K562 (cell line): ENCODE measurements around the gene ZKSCAN8. TPM values are rescaled to one million over a fixed set of nuclear protein-coding genes. Genes with fewer than 3 reads are reported as not detected.
"Not testable (repeated sequence)": the region's sequence is repeated elsewhere in the genome, so short reads cannot be mapped to it uniquely, and the experiment has no call there.

Experiments
- ATAC-seq: fragments of 200-7000 bp; cut with Tn5 transposase; 3 replicates; pipeline ENCODE4 v1.9.1; 2020; ENCODE audit warnings: moderate library complexity
- BruUV-seq: library from RNA; stranded (reverse); fragments of 400-500 nt; replicated peaks from 2 replicates; lab custom pipeline; 2021; lab: Mats Ljungman, UMichigan
- CTCF ChIA-PET: fragments of 300-600 bp; formaldehyde crosslinking; extraction: SDS; loops from one replicate; lab custom pipeline; 2021; ENCODE audit warnings: low intra/inter-chr PET ratio; lab: Yijun Ruan, JAX
- POLR2A ChIA-PET: fragments of 300-600, 350-650 bp; sonication (Branson Sonifier 250); formaldehyde crosslinking; extraction: SDS; loops from one replicate; lab custom pipeline; 2021; ENCODE audit warnings: antibody characterized with exemption, inconsistent platforms; lab: Yijun Ruan, JAX
- DNase-seq, 4 experiments: peaks; one replicate each; pipeline versions ENCODE4 v3.0.0 to v3.0.0-alpha.2; 2011 to 2018; ENCODE audit warnings: low spot score in 3 of 4, mixed read lengths in 3 of 4; ENCODE audit errors: extremely low read depth in 1 of 4
- FAIRE-seq: peaks from 2 replicates; lab custom pipeline; 2011; peaks lifted over from hg19 to GRCh38; lab: Jason Lieb, UNC
- H2AFZ ChIP-seq: 2 replicates; pipeline ENCODE4 v1.6.0; 2011; ENCODE audit warnings: low read depth, low read length, control low read depth, inconsistent platforms
- H3K27ac ChIP-seq: fragments of 200-600 bp; 3 replicates; pipeline ENCODE4 v1.8.0; 2011; ENCODE audit warnings: low read depth, mild to moderate bottlenecking, control low read depth, inconsistent platforms, low read length, moderate library complexity, mixed read lengths; ENCODE audit errors: extremely low read depth
- H3K27me3 ChIP-seq, 2 experiments: fragments of 300-600 bp in 1 of 2; 2 replicates in 1 of 2; 3 replicates in 1 of 2; pipeline versions ENCODE4 v1.6.0 to v1.8.0; 2011; ENCODE audit warnings: inconsistent platforms in 2 of 2, low read length in 2 of 2, mild to moderate bottlenecking in 1 of 2, mixed read lengths in 1 of 2, moderate library complexity in 1 of 2; ENCODE audit not compliant: control insufficient read depth in 2 of 2, insufficient read depth in 2 of 2
- H3K36me3 ChIP-seq: fragments of 300-600 bp; 3 replicates; pipeline ENCODE4 v1.8.0; 2011; ENCODE audit warnings: mild to moderate bottlenecking, low read length, inconsistent platforms; ENCODE audit not compliant: control insufficient read depth, insufficient read depth
- H3K4me1 ChIP-seq, 2 experiments: fragments of 200-600 bp in 1 of 2; replicated peaks in 1 of 2; 2 replicates in 1 of 2; 3 replicates in 1 of 2; pipeline versions ENCODE4 v1.5.1 to v1.8.0; 2011; ENCODE audit warnings: inconsistent platforms in 2 of 2, low read length in 2 of 2, mild to moderate bottlenecking in 1 of 2, mixed read lengths in 1 of 2, moderate library complexity in 1 of 2; ENCODE audit not compliant: control insufficient read depth in 2 of 2, insufficient read depth in 2 of 2
- H3K4me2 ChIP-seq: 2 replicates; pipeline ENCODE4 v1.6.1; 2011; ENCODE audit warnings: low read length, control low read depth, inconsistent platforms, mixed read lengths; ENCODE audit not compliant: insufficient read depth
- H3K4me3 ChIP-seq: fragments of 200-600 bp; sonication (generic), shearing (Covaris generic); 2 replicates; pipeline ENCODE4 v1.5.1; 2016; ENCODE audit warnings: control low read depth, inconsistent platforms
- H3K79me2 ChIP-seq: fragments of 200-600 bp; 3 replicates; pipeline ENCODE4 v1.8.0; 2011; ENCODE audit warnings: low read length, inconsistent platforms; ENCODE audit not compliant: control insufficient read depth, insufficient read depth
- H3K9ac ChIP-seq, 2 experiments: 2 replicates each; pipeline versions ENCODE4 v1.6.0 to v1.6.1; 2011; ENCODE audit warnings: low read depth in 2 of 2, low read length in 2 of 2, control low read depth in 1 of 2, inconsistent platforms in 1 of 2, mild to moderate bottlenecking in 1 of 2, mixed read lengths in 1 of 2; ENCODE audit not compliant: insufficient read depth in 1 of 2
- H3K9me1 ChIP-seq: one replicate; pipeline ENCODE4 v1.6.0; 2011; ENCODE audit warnings: inconsistent platforms, mild to moderate bottlenecking, low read length, moderate library complexity; ENCODE audit not compliant: control insufficient read depth, insufficient read depth
- H3K9me3 ChIP-seq: replicated peaks from 2 replicates; pipeline ENCODE4 v1.5.1; 2011; ENCODE audit warnings: low read depth, low read length, inconsistent platforms; ENCODE audit not compliant: control insufficient read depth, insufficient read depth
- H4K20me1 ChIP-seq: replicated peaks from 2 replicates; pipeline ENCODE4 v1.6.1; 2011; ENCODE audit warnings: low read length, inconsistent platforms, mixed read lengths; ENCODE audit not compliant: control insufficient read depth, insufficient read depth
- CBFA2T2 ChIP-seq: fragments of 450-650 bp; conservative IDR thresholded peaks from 2 replicates; pipeline ENCODE4 v1.6.1; 2017; ENCODE audit warnings: mild to moderate bottlenecking
- CBFA2T3 ChIP-seq: fragments of 450-650 bp; IDR thresholded peaks from 2 replicates; pipeline ENCODE4 v1.6.1; 2017
- MTA3 ChIP-seq: fragments of 450-650 bp; formaldehyde crosslinking; IDR thresholded peaks from 2 replicates; pipeline ENCODE4 v1.6.1; 2017; ENCODE audit warnings: mild to moderate bottlenecking, borderline replicate concordance
- TAL1 ChIP-seq: fragments of 450-650 bp; IDR thresholded peaks from 2 replicates; pipeline ENCODE4 v1.6.1; 2016; ENCODE audit warnings: mild to moderate bottlenecking
- ZNF175 ChIP-seq: fragments of 200-800 bp; sonication (Bioruptor generic); IDR thresholded peaks from 2 replicates; pipeline ENCODE4 v1.6.1; 2016; ENCODE audit warnings: low read depth, mild to moderate bottlenecking, missing genetic modification characterization, missing compliant biosample characterization
- WGBS: fragments of 100-300 bp; shearing (Covaris generic); methylation state at CpG from one replicate; pipeline ENCODE4 v1.1.6; 2016; ENCODE audit warnings: low coverage, mixed read lengths; ENCODE audit not compliant: insufficient coverage; ENCODE audit errors: missing lambda C conversion rate; 5-methylcytosine and 5-hydroxymethylcytosine counted together
- in situ Hi-C: fragments of 300-500 bp; cut with MboI; formaldehyde crosslinking; loops from 4 replicates; pipeline ENCODE4 v1.15.0; 2018; ENCODE audit warnings: inconsistent platforms, mixed read lengths
- intact Hi-C: fragments of 100-400 bp; cut with micrococcal nuclease; formaldehyde crosslinking; loops from 2 replicates; pipeline ENCODE4 v1.14.2; 2022
- polyA plus RNA-seq, 8 experiments: library from polyadenylated mRNA; depleted of rRNA in 4 of 8; stranded (reverse) in 5 of 8; unstranded in 3 of 8; fragments of >200 nt; fragmentation: Nextera tagmentation in 2 of 8; fragmentation: Illumina TruSeq in 1 of 8; extraction: Ambion mirVana in 2 of 8; extraction: Trizol in 1 of 8; gene quantifications; 2 replicates each; pipeline versions ENCODE4 v1.2.1 to v1.2.3, GENCODE V29; 2011 to 2014; ENCODE audit warnings: inconsistent platforms in 1 of 8, missing spikeins in 1 of 8
- total RNA-seq, 7 experiments: library from RNA; depleted of rRNA in 6 of 7; stranded (reverse); fragments of >200 nt in 6 of 7; fragmentation: Illumina TruSeq in 2 of 7; extraction: Trizol in 2 of 7; gene quantifications; 2 replicates each; pipeline versions ENCODE4 v1.2.1 to v1.2.3, GENCODE V29; 2011 to 2021; ENCODE audit warnings: low replicate concordance in 1 of 7
- TF ChIP-seq, protein P1 (sequence below): sonication (generic); formaldehyde crosslinking; IDR thresholded peaks from 2 replicates; pipeline ENCODE4 v1.8.0; 2022; ENCODE audit warnings: missing genetic modification reagents, mild to moderate bottlenecking, moderate library complexity, borderline replicate concordance

Gene ZKSCAN8
- total and polyA plus RNA-seq, 9 of the 15 experiments (the other 6 are each of a cell fraction or from before 2014, with no cell fraction given) = 3.3 to 37.7 (median 21.7) TPM

DNA sequence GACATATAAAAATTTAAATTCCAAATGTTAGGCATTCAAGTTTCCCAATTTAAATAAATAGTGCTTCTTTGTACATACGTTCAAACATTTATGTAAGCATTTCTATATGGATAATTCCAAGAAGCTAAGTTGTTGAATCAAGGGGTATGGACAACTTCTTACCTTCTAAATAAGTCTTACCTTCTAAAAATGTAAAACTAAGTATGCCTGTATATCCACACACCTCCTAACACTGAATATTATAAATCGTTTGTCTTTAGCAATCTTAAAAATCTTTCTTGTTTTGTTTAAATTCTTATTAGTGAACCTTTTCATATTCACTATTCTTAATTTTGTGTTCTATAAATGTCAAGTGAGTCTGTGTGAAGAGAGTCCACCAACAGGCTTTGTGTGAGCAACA is 19.8 kb upstream of the ZKSCAN8 start:
- Histone ChIP-seq H3K4me1 (peaks cover 0 to 4% of the 10 kb centered on the region in 2 experiments; a peak in 2 of 5 replicates), H3K9me3 (no peaks in the 10 kb centered on the region), H3K9me1 (no peaks in the 10 kb centered on the region), H3K27me3 (no peaks in the 10 kb centered on the region), H3K36me3 (peaks cover 95% of the 10 kb centered on the region), H3K9ac (no peak overlapping the region), H4K20me1 (no peaks in the 10 kb centered on the region), H3K4me3 (no peak overlapping the region), H3K79me2 (peaks cover 24% of the 10 kb centered on the region), H2AFZ (no peak overlapping the region), H3K4me2 (no peak overlapping the region), H3K27ac (no peak overlapping the region)
- FAIRE-seq (no peak), ATAC-seq (no peak), DNase-seq (no peak)
- 87% methylated on average over 2 of the region's 2 CpGs for whole genome bisulfite sequencing
- intact Hi-C loops (no loop called here), in situ Hi-C loops (no loop called here)
- POLR2A ChIA-PET = no interaction called here
- no TSS peak for BruUV-seq
- CTCF ChIA-PET = no interaction called here
- no peak for TF ChIP-seq MTA3
- no peak for TF ChIP-seq TAL1
- TF ChIP-seq, protein P1, sequence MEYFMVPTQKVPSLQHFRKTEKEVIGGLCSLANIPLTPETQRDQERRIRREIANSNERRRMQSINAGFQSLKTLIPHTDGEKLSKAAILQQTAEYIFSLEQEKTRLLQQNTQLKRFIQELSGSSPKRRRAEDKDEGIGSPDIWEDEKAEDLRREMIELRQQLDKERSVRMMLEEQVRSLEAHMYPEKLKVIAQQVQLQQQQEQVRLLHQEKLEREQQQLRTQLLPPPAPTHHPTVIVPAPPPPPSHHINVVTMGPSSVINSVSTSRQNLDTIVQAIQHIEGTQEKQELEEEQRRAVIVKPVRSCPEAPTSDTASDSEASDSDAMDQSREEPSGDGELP (CRISPR knock-in tag) = no peak
- TF ChIP-seq ZNF175 (CRISPR knock-in tag) = no peak

DNA sequence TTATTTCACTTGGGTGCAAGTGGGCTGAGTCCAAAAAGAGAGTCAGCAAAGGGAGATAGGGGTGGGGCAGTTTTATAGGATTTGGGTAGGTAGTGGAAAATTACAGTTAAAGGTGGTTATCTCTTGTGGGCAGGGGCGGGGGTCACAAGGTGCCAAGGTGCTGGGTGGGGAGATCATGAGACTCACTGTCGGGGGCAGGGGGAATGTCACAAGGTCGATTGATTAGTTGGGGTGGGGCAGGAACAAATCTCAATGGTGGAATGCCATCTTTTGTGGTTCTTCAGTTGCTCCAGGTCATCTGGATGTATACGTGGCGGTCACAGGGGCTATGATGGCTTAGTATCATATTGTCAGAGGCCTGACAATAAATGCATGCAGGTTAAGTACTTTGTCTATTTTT is 19.4 kb upstream of the ZKSCAN8 start:
- TF ChIP-seq CBFA2T3 (peak; percentile 56), CBFA2T2 (peak; percentile 19; the same call in 1 of the 2 replicates)
- TF ChIP-seq, all 486 proteins: peak for 2; not testable (repeated sequence) for 484
- H3K4me2 ChIP-seq, CTCF ChIA-PET, H3K9me3 ChIP-seq, ATAC-seq, DNase-seq, BruUV-seq, H3K4me1 ChIP-seq, FAIRE-seq, H3K4me3 ChIP-seq, in situ Hi-C loops, H4K20me1 ChIP-seq, H3K27ac ChIP-seq, H3K27me3 ChIP-seq, H3K9ac ChIP-seq, H3K9me1 ChIP-seq, intact Hi-C loops, H2AFZ ChIP-seq: not testable (repeated sequence)
- H3K79me2 ChIP-seq = peaks cover 28% of the 10 kb centered on the region
- 79% methylated on average over 5 of the region's 5 CpGs for WGBS
- POLR2A ChIA-PET = interaction anchor here (0.7 kb wide), 1 partner anchor 15 kb away, joined by 6 read pairs; no protein-coding TSS in a partner anchor
- H3K36me3 ChIP-seq = peaks cover 95% of the 10 kb centered on the region
